Spinal cord (tissue), 10 donors: ENCODE data around the gene RTP5. TPM values are rescaled to one million over a fixed set of nuclear protein-coding genes. Genes with fewer than 3 reads are reported as not detected.
"Not testable (repeated sequence)": the region's sequence is repeated elsewhere in the genome, so short reads cannot be mapped to it uniquely, and the experiment has no call there.

Experiments
- DNase-seq, 6 donors: peaks; one replicate each; pipeline versions ENCODE4 v3.0.0 to v3.0.0-alpha.2; 2013 to 2015; ENCODE audit warnings: low spot score in 6 of 6, low read depth in 4 of 6
- H3K27ac ChIP-seq: one replicate; pipeline ENCODE4 v1.5.1; 2013; ENCODE audit warnings: low read depth, low read length, control low read depth
- H3K27me3 ChIP-seq: one replicate; pipeline ENCODE4 v1.6.1; 2013; ENCODE audit warnings: low read length; ENCODE audit not compliant: control insufficient read depth, insufficient read depth
- H3K36me3 ChIP-seq: one replicate; pipeline ENCODE4 v1.6.1; 2013; ENCODE audit warnings: low read length; ENCODE audit not compliant: control insufficient read depth, insufficient read depth
- H3K4me1 ChIP-seq: one replicate; pipeline ENCODE4 v1.6.1; 2013; ENCODE audit warnings: low read length; ENCODE audit not compliant: control insufficient read depth, insufficient read depth
- H3K4me3 ChIP-seq: one replicate; pipeline ENCODE4 v1.5.1; 2013; ENCODE audit warnings: low read depth, low read length, control low read depth
- H3K9me3 ChIP-seq: one replicate; pipeline ENCODE4 v1.6.1; 2013; ENCODE audit warnings: low read length; ENCODE audit not compliant: control insufficient read depth, insufficient read depth
- WGBS: methylation state at CpG from one replicate; pipeline ENCODE4 v1.1.5; 2013; ENCODE audit warnings: missing lambda C conversion rate; ENCODE audit not compliant: insufficient coverage; 5-methylcytosine and 5-hydroxymethylcytosine counted together
- polyA plus RNA-seq, 2 donors: library from polyadenylated mRNA; unstranded; fragments of 120-200 nt; gene quantifications; one replicate each; pipeline ENCODE4 v1.2.1, GENCODE V29; 2013; ENCODE audit not compliant: insufficient read length in 2 of 2
- total RNA-seq, 2 donors: library from RNA; depleted of rRNA in 1 of 2; stranded (reverse); fragments of 120-200 nt in 1 of 2; fragments of >200 nt in 1 of 2; gene quantifications; one replicate each; pipeline versions ENCODE4 v1.2.3 to v1.2.4, GENCODE V29; 2013 to 2014
- donor health status: healthy.

The RTP5 gene
- total and polyA plus RNA-seq, 4 donors: 1.9 to 30.2 (median 16.6) TPM

DNA sequence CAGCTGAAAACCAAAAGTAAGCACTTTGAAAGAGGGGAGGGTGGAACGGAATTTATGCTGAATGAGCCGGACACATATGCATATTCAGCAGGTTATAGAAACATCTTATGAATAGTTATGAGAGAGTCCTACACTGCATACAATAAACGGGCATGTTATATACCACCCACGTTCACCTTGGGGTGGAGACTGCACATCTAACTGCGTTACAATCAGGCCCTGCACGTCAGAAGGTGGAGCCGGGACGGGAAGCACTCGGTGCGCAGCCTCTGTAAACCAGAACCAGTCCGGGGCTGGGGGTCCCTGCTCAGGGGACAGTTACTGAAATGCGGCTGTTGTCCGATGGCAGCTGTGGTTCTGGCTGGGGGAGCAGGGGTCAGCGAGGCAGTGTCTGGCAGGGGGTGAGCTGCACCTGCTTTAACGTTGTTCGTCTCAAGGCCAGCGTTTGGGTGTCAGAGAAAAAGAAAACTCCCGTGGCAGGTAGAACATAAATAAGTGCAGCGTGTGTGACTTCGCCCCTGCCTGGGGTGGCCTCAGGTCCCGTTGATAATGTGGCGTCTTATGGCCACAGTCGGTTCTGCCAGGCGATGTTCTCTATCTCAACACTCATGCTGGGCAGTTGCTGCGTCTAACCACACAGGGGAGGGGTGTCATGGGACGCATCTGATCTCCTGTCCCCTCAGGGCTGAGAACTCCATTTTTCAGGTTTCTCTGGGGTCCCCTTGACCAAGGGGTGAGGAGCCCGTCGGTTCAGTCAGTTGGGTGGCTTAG is 35.6 kb upstream of the RTP5 start:
- not testable (repeated sequence) for H3K27me3 ChIP-seq, H3K4me1 ChIP-seq, H3K4me3 ChIP-seq, H3K36me3 ChIP-seq, H3K9me3 ChIP-seq, DNase-seq, H3K27ac ChIP-seq
- 74% methylated on average over 12 of the region's 28 CpGs for WGBS

GRCh38 chr2:241834527-241835210 is 34.9 kb upstream of the RTP5 start:
- peak in 1 of 6 donors; percentile 41 for DNase-seq
- no peak overlapping the region for H3K4me3 ChIP-seq
- 90% methylated on average over 6 of the region's 10 CpGs for WGBS
- no peaks in the 10 kb centered on the region for H3K9me3 ChIP-seq
- H3K36me3 ChIP-seq: no peaks in the 10 kb centered on the region
- H3K27me3 ChIP-seq: no peaks in the 10 kb centered on the region
- H3K27ac ChIP-seq: no peak overlapping the region
- H3K4me1 ChIP-seq: no peaks in the 10 kb centered on the region

- Histone ChIP-seq H3K4me1 (no peaks in the 10 kb centered on the region), H3K27ac (no peak overlapping the region), H3K9me3 (no peaks in the 10 kb centered on the region), H3K36me3 (no peaks in the 10 kb centered on the region), H3K27me3 (no peaks in the 10 kb centered on the region), H3K4me3 (no peak overlapping the region)
- WGBS: 97% methylated on average over 4 of the region's 4 CpGs
- DNase-seq: no peak
Observed at GRCh38 chr2:241835611-241836010, 33.9 kb upstream of the RTP5 start.

GRCh38 chr2:241836292-241836691 is 33.2 kb upstream of the RTP5 start:
- no peaks in the 10 kb centered on the region for H3K27me3 ChIP-seq
- H3K4me3 ChIP-seq: no peak overlapping the region
- no peak for DNase-seq
- WGBS: no CpG with 5 or more reads among the region's 6 CpGs
- H3K9me3 ChIP-seq: no peaks in the 10 kb centered on the region
- H3K4me1 ChIP-seq: no peaks in the 10 kb centered on the region
- no peaks in the 10 kb centered on the region for H3K36me3 ChIP-seq
- H3K27ac ChIP-seq: no peak overlapping the region

- 63% methylated on average over 10 of the region's 13 CpGs for WGBS
- Histone ChIP-seq H3K36me3 (no peaks in the 10 kb centered on the region), H3K27me3 (no peaks in the 10 kb centered on the region), H3K27ac (no peak overlapping the region), H3K4me3 (no peak overlapping the region), H3K9me3 (no peaks in the 10 kb centered on the region), H3K4me1 (no peaks in the 10 kb centered on the region)
- DNase-seq: no peak
Observed at GRCh38 chr2:241837197-241837965, 32.1 kb upstream of the RTP5 start.

DNA sequence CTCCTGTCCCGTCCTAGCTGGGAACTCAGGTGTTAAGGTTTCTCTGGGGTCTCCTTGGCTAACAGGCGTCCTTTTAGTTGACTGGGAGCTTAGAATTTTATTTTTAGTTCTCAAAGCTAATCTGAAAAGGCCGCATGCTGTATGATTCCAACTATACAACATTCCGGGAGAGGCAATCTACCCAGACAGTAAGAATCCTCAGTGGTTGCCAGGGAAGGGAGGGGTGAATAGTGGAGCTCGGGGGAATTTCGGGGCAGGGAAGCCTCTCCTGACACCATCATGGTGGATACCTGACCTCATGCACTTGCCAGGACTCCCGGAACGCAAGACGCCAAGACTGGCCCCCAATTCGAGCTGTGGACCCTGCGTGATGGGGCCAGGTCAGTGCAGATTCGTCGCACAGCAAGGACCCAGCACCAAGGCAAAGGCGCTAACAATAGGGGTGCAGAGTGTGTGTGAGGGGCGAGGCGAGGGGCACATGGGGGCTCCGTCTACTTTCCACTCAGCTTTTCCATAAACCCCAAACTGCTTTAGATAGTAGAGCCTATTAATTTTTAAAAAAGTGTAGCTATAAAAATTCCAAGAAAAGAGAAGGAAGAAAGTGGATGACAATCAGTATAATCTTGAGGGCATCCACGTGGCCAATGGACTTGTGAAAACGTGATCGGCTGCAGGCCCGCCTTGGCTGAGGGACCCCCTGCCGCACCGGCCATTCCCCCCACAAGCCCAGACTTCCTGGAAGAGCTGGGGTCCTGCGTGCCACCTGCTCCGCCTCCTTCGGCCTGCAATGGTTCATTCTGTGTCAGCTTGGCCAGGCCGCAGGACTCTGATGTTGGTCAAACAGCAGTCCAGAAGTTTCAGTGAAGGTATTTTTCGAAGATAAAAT is 28.1 kb upstream of the RTP5 start:
- Histone ChIP-seq H3K27me3 (peaks cover 8% of the 10 kb centered on the region), H3K4me3 (no peak overlapping the region), H3K9me3 (no peaks in the 10 kb centered on the region), H3K27ac (no peak overlapping the region), H3K36me3 (no peaks in the 10 kb centered on the region), H3K4me1 (peaks cover 26% of the 10 kb centered on the region)
- WGBS: 74% methylated on average over 23 of the region's 28 CpGs
- DNase-seq: no peak

DNA sequence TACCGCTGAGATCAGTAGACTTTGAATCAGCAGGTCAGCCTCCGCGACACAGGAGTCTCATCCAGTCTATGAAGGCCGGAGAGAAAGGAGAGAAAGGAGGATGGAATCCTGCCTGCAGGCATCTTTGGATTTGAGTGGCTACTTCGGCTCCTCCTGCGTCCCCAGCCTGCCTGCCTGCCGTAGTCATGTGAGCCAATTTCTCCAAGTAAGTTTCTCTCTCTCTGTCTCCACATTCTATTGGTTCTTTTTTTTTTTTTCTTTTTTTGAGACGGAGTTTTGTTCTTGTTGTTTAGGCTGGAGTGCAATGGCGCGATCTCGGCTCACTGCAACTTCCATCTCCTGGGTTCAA is 27.5 kb upstream of the RTP5 start:
- no peaks in the 10 kb centered on the region for H3K9me3 ChIP-seq
- DNase-seq: no peak
- 92% methylated on average over 4 of the region's 11 CpGs for WGBS

DNA sequence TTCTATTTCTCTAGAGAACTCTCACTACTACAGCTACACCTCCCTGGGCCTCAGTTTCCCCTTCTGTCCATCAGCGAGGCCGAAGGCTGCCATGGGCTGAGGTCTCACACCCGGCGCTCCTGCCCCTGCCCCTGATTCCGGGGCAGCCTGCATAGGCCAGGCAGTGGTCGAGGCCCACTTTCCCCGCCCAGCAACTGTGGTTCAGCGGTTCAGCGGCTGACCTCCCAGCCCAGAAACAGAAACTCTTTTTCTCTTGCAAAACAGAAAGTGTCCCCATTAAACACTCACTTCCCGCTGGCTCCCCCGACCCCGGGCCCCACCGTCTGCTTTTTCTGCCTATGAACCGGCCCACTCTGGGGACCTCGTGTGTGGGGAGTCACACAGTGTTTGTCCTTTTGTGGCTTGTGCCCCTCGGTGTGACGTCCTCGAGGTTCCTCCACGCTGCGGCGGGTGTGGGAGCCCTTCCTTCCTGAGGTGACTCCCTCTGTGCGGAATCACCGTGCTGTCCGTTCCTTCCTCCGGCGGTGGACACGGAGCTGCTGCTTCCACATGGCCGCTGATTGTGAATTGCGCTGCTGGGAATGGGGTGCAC is 26.8 kb upstream of the RTP5 start:
- 55% methylated on average over 19 of the region's 29 CpGs for WGBS
- DNase-seq: no peak
- H3K27me3 ChIP-seq: peaks cover 8% of the 10 kb centered on the region
- no peak overlapping the region for H3K4me3 ChIP-seq
- no peaks in the 10 kb centered on the region for H3K9me3 ChIP-seq
- peak overlapping the region; percentile 57 for H3K27ac ChIP-seq
- H3K36me3 ChIP-seq: no peaks in the 10 kb centered on the region
- peaks cover 28% of the 10 kb centered on the region for H3K4me1 ChIP-seq

More for the DNA sequence above, 27.5 kb upstream of the RTP5 start:
- no peak overlapping the region for H3K4me3 ChIP-seq
- no peak overlapping the region for H3K27ac ChIP-seq
- peaks cover 28% of the 10 kb centered on the region for H3K4me1 ChIP-seq
- H3K27me3 ChIP-seq: peaks cover 8% of the 10 kb centered on the region
- H3K36me3 ChIP-seq: no peaks in the 10 kb centered on the region
